K562 (cell line): ENCODE measurements around the gene KIZ. TPM values are rescaled to one million over a fixed set of nuclear protein-coding genes. Genes with fewer than 3 reads are reported as not detected.

ENCODE experiments used
- CEBPG ChIP-seq, 3 experiments: fragments of 200-800 bp in 1 of 3; sonication (Bioruptor generic) in 1 of 3; sonication (generic) in 1 of 3; formaldehyde crosslinking in 1 of 3; IDR thresholded peaks in 2 of 3; conservative IDR thresholded peaks in 1 of 3; 2 replicates each; pipeline versions ENCODE4 v1.6.1 to v1.8.0; 2016 to 2022; ENCODE audit warnings: missing compliant biosample characterization in 2 of 3, missing genetic modification characterization in 2 of 3, mild to moderate bottlenecking in 1 of 3, missing genetic modification reagents in 1 of 3
- ELF2 ChIP-seq: fragments of 250-450 bp; sonication (Bioruptor Pico); IDR thresholded peaks from 2 replicates; pipeline ENCODE4 v1.5.0; 2021; ENCODE audit warnings: mild to moderate bottlenecking
- HSF4 ChIP-seq: fragments of 250-450 bp; sonication (Bioruptor Pico); IDR thresholded peaks from 2 replicates; pipeline ENCODE4 v2.1.2; 2022; ENCODE audit warnings: mild to moderate bottlenecking, moderate library complexity, borderline replicate concordance
- polyA plus RNA-seq, 8 experiments: library from polyadenylated mRNA; depleted of rRNA in 4 of 8; stranded (reverse) in 5 of 8; unstranded in 3 of 8; fragments of >200 nt; fragmentation: Nextera tagmentation in 2 of 8; fragmentation: Illumina TruSeq in 1 of 8; extraction: Ambion mirVana in 2 of 8; extraction: Trizol in 1 of 8; gene quantifications; 2 replicates each; pipeline versions ENCODE4 v1.2.1 to v1.2.3, GENCODE V29; 2011 to 2014; ENCODE audit warnings: inconsistent platforms in 1 of 8, missing spikeins in 1 of 8
- total RNA-seq, 7 experiments: library from RNA; depleted of rRNA in 6 of 7; stranded (reverse); fragments of >200 nt in 6 of 7; fragmentation: Illumina TruSeq in 2 of 7; extraction: Trizol in 2 of 7; gene quantifications; 2 replicates each; pipeline versions ENCODE4 v1.2.1 to v1.2.3, GENCODE V29; 2011 to 2021; ENCODE audit warnings: low replicate concordance in 1 of 7
- TF ChIP-seq, protein P1 (sequence below), 2 experiments: fragments of 200-800 bp in 1 of 2; sonication (Bioruptor generic) in 1 of 2; sonication (generic) in 1 of 2; formaldehyde crosslinking in 1 of 2; IDR thresholded peaks in 1 of 2; conservative IDR thresholded peaks in 1 of 2; 2 replicates each; pipeline versions ENCODE4 v1.5.0 to v1.6.1; 2016 to 2020; ENCODE audit warnings: missing compliant biosample characterization in 1 of 2, missing genetic modification characterization in 1 of 2, missing genetic modification reagents in 1 of 2
- TF ChIP-seq, protein P2 (sequence below): sonication (generic); formaldehyde crosslinking; IDR thresholded peaks from 2 replicates; pipeline ENCODE4 v1.8.0; 2022; ENCODE audit warnings: mild to moderate bottlenecking, missing genetic modification reagents, borderline replicate concordance

The KIZ gene
- total and polyA plus RNA-seq, 9 of the 15 experiments (the other 6 are each of a cell fraction or from before 2014, with no cell fraction given) = 4.9 to 21.1 (median 13.5) TPM

DNA sequence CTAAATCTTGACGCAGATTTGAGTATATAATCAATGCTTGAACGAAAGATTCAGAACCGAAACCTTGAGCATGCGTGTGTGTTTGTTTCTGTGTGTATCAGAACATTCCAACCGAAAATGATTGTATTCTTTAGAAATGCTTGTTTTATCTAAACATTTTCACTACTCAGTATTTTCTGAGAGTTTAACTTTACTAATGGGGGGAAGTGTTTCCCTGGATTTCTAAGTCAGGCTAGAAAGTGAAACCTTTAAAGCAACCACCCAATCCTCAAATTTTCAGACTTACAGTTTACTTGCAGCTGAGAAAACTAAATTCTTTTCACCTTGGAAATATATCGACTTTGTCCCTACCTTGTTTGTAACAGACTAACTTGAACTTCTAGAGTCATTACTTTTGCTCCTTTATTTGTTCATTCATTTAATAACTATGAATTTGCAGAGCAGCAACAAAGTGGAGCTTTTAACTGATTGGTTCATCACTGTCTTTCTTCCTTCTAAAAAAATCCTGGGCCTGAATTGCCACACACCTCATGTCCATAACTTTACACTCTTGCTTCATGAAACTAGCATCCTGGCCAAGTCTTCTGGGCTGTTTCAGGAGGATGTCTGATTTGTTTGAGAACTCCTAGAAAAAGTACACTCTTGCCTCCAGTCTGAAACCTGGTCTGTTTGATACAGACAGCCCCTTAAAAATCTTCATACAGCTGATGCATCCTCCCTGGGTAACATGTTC, 99.5 kb downstream of the KIZ start (continued):
- TF ChIP-seq, protein P1, sequence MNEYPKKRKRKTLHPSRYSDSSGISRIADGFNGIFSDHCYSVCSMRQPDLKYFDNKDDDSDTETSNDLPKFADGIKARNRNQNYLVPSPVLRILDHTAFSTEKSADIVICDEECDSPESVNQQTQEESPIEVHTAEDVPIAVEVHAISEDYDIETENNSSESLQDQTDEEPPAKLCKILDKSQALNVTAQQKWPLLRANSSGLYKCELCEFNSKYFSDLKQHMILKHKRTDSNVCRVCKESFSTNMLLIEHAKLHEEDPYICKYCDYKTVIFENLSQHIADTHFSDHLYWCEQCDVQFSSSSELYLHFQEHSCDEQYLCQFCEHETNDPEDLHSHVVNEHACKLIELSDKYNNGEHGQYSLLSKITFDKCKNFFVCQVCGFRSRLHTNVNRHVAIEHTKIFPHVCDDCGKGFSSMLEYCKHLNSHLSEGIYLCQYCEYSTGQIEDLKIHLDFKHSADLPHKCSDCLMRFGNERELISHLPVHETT (CRISPR knock-in tag; conservative IDR thresholded peaks at IDR 0.05 in 1 of 2, IDR thresholded peaks at IDR 0.05 in 1 of 2) = no peak
- TF ChIP-seq HSF4 (CRISPR knock-in tag) (no peak), ELF2 (no peak), CEBPG (CRISPR knock-in tag; IDR thresholded peaks at IDR 0.05) (no peak), CEBPG (tag; conservative IDR thresholded peaks at IDR 0.05 in 1 of 2, IDR thresholded peaks at IDR 0.05 in 1 of 2) (no peak)
- TF ChIP-seq, protein P2, sequence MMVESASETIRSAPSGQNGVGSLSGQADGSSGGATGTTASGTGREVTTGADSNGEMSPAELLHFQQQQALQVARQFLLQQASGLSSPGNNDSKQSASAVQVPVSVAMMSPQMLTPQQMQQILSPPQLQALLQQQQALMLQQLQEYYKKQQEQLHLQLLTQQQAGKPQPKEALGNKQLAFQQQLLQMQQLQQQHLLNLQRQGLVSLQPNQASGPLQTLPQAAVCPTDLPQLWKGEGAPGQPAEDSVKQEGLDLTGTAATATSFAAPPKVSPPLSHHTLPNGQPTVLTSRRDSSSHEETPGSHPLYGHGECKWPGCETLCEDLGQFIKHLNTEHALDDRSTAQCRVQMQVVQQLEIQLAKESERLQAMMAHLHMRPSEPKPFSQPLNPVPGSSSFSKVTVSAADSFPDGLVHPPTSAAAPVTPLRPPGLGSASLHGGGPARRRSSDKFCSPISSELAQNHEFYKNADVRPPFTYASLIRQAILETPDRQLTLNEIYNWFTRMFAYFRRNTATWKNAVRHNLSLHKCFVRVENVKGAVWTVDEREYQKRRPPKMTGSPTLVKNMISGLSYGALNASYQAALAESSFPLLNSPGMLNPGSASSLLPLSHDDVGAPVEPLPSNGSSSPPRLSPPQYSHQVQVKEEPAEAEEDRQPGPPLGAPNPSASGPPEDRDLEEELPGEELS = no peak
